Measurements from ENCODE around the gene CFAP73. TPM values are rescaled to one million over a fixed set of nuclear protein-coding genes. Genes with fewer than 3 reads are reported as not detected.

The CFAP73 gene
- total RNA-seq, 5 donors from 2014 or later (not counting 1 experiment from before 2014, with no cell fraction given) = 0.25 to 0.69 TPM; not detected in 3

DNA sequence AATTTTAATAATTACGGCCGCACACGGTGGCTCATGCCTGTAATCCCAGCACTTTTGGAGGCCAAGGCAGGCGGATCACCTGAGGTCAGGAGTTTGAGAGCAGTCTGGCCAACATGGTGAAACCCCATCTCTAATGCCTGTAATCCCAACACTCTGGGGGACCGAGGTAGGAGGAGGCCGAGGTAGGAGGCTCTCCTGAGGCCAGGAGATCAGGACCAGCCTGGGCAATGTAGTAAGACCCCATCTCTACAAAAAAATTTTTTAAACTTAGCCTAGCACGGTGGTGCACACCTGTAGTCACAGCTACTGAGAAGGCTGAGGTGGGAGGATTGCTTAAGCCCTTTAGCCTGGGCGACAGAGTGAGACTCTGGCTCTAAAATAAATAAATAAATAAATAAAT is 5.6 kb upstream of the CFAP73 start:
- no peaks in the 10 kb centered on the region for H3K27me3 Mint-ChIP-seq
- no peak overlapping the region for H3K4me3 Mint-ChIP-seq
- Histone ChIP-seq H3K27ac (ENCODE audit: low read length) (no peak overlapping the region), H3K9me3 (no peaks in the 10 kb centered on the region), H3K4me3 (ENCODE audit: control insufficient read depth in 1 of 2, extremely low read depth in 1 of 2, low read length in 1 of 2) (no peak overlapping the region), H3K4me1 (ENCODE audit: control insufficient read depth in 1 of 2, extremely low read depth in 1 of 2, insufficient read depth in 2 of 2, low read length in 2 of 2) (no peaks in the 10 kb centered on the region), H3K27me3 (replicated peaks in 1 of 2; ENCODE audit: control insufficient read depth in 2 of 2, extremely low read depth in 1 of 2, insufficient read depth in 2 of 2, low read length in 1 of 2) (peaks cover 0 to 10% of the 10 kb centered on the region in 2 experiments), H3K36me3 (ENCODE audit: control insufficient read depth in 2 of 2, extremely low read depth in 1 of 2, insufficient read depth in 1 of 2, low read length in 1 of 2) (no peaks in the 10 kb centered on the region)
- no peaks in the 10 kb centered on the region for H3K36me3 Mint-ChIP-seq
- DNase-seq = no peak
- CTCF ChIA-PET = no interaction called here
- 92% methylated on average over 4 of the region's 8 CpGs for WGBS (ENCODE audit: insufficient coverage)
- no peak overlapping the region for H3K27ac Mint-ChIP-seq
- H3K4me1 Mint-ChIP-seq = no peaks in the 10 kb centered on the region
- ATAC-seq (replicated peaks in 1 of 4) = no peak
- POLR2A ChIA-PET = no interaction called here
- H3K9me3 Mint-ChIP-seq = peaks cover 0 to 5% (median 4%) of the 10 kb centered on the region in 3 donors

DNA sequence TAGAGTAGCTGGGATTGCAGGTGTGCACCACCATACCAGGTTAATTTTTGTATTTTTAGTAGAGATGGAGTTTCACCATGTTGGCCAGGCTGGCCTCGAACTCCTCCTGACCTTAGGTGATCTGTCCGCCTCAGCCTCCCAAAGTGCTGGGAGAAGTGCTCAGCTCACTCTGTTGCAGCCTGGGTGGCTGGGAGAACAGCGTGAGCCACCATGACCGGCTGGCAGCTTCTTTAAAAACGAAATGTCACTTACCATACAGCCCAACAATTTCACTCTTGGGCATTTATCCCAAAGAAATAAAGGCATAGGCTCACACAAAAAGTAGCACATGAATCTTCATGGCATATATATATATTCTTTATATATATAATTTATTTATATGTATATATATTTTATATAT is 4.7 kb upstream of the CFAP73 start:
- Histone ChIP-seq H3K36me3 (ENCODE audit: control insufficient read depth in 2 of 2, extremely low read depth in 1 of 2, insufficient read depth in 1 of 2, low read length in 1 of 2) (no peaks in the 10 kb centered on the region), H3K27me3 (replicated peaks in 1 of 2; ENCODE audit: control insufficient read depth in 2 of 2, extremely low read depth in 1 of 2, insufficient read depth in 2 of 2, low read length in 1 of 2) (peaks cover 0 to 10% of the 10 kb centered on the region in 2 experiments), H3K9me3 (no peaks in the 10 kb centered on the region), H3K4me3 (ENCODE audit: control insufficient read depth in 1 of 2, extremely low read depth in 1 of 2, low read length in 1 of 2) (no peak overlapping the region), H3K4me1 (ENCODE audit: control insufficient read depth in 1 of 2, extremely low read depth in 1 of 2, insufficient read depth in 2 of 2, low read length in 2 of 2) (no peaks in the 10 kb centered on the region), H3K27ac (ENCODE audit: low read length) (no peak overlapping the region)
- CTCF ChIA-PET = interaction anchor here in 1 of 2 donors (0.6 kb wide), 1 partner anchor 9 kb away, joined by 3 read pairs; the partner anchor contains the start of gene RASAL1
- ATAC-seq (replicated peaks in 1 of 4) = no peak
- no peaks in the 10 kb centered on the region for H3K27me3 Mint-ChIP-seq
- POLR2A ChIA-PET = interaction anchor here in 1 of 2 donors (0.6 kb wide), 1 partner anchor 16 kb away, joined by 6 read pairs; no protein-coding TSS in a partner anchor
- H3K4me1 Mint-ChIP-seq = no peaks in the 10 kb centered on the region
- no peak for DNase-seq
- no peaks in the 10 kb centered on the region for H3K36me3 Mint-ChIP-seq
- WGBS (ENCODE audit: insufficient coverage) = 79% methylated on average over 4 of the region's 5 CpGs
- H3K9me3 Mint-ChIP-seq = peaks cover 0 to 5% (median 4%) of the 10 kb centered on the region in 3 donors
- no peak overlapping the region for H3K4me3 Mint-ChIP-seq
- no peak overlapping the region for H3K27ac Mint-ChIP-seq

DNA sequence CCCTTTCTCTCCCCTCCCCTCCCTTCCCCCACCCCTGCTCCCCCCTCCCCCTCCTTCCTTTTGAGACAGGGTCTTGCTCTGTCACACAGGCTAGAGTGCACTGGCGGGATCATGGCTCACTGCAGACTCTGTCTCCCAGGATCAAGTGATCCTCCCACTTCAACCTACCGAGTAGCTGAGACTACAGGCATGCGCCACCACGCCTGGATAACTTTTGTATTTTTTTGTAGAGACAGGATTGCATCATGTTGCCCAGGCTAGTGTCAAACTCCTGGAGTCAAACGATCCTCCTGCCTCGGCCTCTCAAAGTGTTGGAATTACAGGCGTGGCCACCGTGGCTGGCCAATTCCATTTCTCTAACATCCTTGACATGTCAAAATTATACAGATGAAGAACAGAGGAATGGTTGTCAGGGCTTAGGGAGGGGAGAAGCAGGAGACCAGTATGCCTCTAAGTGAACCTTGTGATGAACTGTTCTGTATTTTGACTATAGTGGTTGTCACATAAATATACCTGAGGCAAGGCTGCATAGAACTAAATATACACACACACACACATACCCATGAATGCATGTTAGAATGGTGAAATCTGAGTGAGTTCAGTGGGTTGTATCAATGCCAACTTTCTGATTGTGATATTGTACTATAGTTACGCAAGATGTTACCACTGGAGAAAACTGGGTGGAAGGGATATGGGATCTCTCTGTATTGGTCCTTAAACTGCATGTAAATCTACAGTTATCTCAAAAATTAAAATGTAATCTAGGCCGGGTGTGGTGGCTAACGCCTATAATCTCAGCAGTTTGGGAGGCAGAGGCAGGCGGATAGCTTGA is 3.6 kb upstream of the CFAP73 start:
- Histone ChIP-seq H3K27ac (ENCODE audit: low read length) (no peak overlapping the region), H3K36me3 (ENCODE audit: control insufficient read depth in 2 of 2, extremely low read depth in 1 of 2, insufficient read depth in 1 of 2, low read length in 1 of 2) (no peaks in the 10 kb centered on the region), H3K9me3 (no peaks in the 10 kb centered on the region), H3K4me3 (ENCODE audit: control insufficient read depth in 1 of 2, extremely low read depth in 1 of 2, low read length in 1 of 2) (no peak overlapping the region), H3K4me1 (ENCODE audit: control insufficient read depth in 1 of 2, extremely low read depth in 1 of 2, insufficient read depth in 2 of 2, low read length in 2 of 2) (no peaks in the 10 kb centered on the region), H3K27me3 (replicated peaks in 1 of 2; ENCODE audit: control insufficient read depth in 2 of 2, extremely low read depth in 1 of 2, insufficient read depth in 2 of 2, low read length in 1 of 2) (peaks cover 0 to 19% of the 10 kb centered on the region in 2 experiments)
- H3K4me3 Mint-ChIP-seq = no peak overlapping the region
- ChIA-PET POLR2A (no interaction called here), CTCF (no interaction called here)
- no peaks in the 10 kb centered on the region for H3K36me3 Mint-ChIP-seq
- WGBS (ENCODE audit: insufficient coverage) = no CpG with 5 or more reads among the region's 12 CpGs
- no peak overlapping the region for H3K27ac Mint-ChIP-seq
- no peaks in the 10 kb centered on the region for H3K4me1 Mint-ChIP-seq
- H3K9me3 Mint-ChIP-seq = peaks cover 0 to 5% (median 4%) of the 10 kb centered on the region in 3 donors
- ATAC-seq (replicated peaks in 1 of 4) (no peak), DNase-seq (no peak)
- peaks cover 0 to 4% of the 10 kb centered on the region in 2 donors for H3K27me3 Mint-ChIP-seq

DNA sequence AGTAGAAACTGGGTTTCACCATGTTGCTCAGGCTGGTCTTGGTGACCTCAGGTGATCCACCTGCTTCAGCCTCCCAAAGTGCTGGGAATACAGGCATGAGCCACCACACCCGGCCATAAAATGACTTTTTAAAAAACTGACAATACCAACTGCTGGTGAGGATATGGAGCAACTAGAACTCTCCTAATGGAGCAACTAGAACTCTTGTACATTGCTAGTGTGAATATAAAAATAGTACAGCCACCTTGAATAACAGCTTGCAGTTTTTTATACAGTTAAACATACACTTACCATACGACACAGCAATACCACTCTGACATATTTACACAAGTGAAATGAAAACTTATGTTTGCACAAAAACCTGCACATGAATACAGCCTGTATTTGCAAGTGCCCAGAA is 2.5 kb upstream of the CFAP73 start:
- Mint-ChIP-seq H3K27ac (no peak overlapping the region), H3K4me3 (no peak overlapping the region), H3K4me1 (peaks cover under 1 to 3% (median under 1%) of the 10 kb centered on the region in 3 donors), H3K9me3 (peaks cover 0 to 5% (median 4%) of the 10 kb centered on the region in 3 donors), H3K27me3 (peaks cover 0 to 5% of the 10 kb centered on the region in 2 donors), H3K36me3 (no peaks in the 10 kb centered on the region)
- POLR2A ChIA-PET = interaction anchor here in 1 of 2 donors (0.7 kb wide), 1 partner anchor 79 kb away, joined by 3 read pairs; no protein-coding TSS in a partner anchor
- Histone ChIP-seq H3K36me3 (ENCODE audit: control insufficient read depth in 2 of 2, extremely low read depth in 1 of 2, insufficient read depth in 1 of 2, low read length in 1 of 2) (no peaks in the 10 kb centered on the region), H3K27me3 (replicated peaks in 1 of 2; ENCODE audit: control insufficient read depth in 2 of 2, extremely low read depth in 1 of 2, insufficient read depth in 2 of 2, low read length in 1 of 2) (peaks cover 0 to 24% of the 10 kb centered on the region in 2 experiments), H3K27ac (ENCODE audit: low read length) (no peak overlapping the region), H3K4me1 (ENCODE audit: control insufficient read depth in 1 of 2, extremely low read depth in 1 of 2, insufficient read depth in 2 of 2, low read length in 2 of 2) (peaks cover 0 to under 1% of the 10 kb centered on the region in 2 experiments), H3K4me3 (ENCODE audit: control insufficient read depth in 1 of 2, extremely low read depth in 1 of 2, low read length in 1 of 2) (no peak overlapping the region), H3K9me3 (no peaks in the 10 kb centered on the region)
- CTCF ChIA-PET = interaction anchor here in 1 of 2 donors (0.7 kb wide), 1 partner anchor 14 kb away, joined by 3 read pairs; no protein-coding TSS in a partner anchor
- ATAC-seq (replicated peaks in 1 of 4) (no peak), DNase-seq (no peak)
- WGBS (ENCODE audit: insufficient coverage) = 100% methylated on average over 1 of the region's 2 CpGs

DNA sequence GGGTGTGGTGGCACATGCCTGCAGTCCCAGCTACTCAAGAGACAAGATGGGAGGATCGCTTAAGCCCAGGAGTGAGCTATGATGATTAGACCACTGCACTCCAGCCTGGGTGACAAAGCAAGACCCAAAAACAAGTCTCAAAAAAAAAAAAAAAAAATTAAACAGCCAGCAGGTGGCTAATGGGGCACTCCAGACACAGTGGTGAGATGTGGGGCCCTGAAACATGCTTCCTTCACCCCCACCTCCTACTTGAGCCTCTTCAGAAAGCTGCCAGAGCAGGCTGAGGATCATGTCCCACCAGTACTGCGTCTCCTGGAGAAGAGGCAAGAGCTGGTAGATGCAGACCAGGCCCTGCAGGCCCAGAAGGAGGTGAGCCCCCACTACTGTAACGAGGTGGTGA is 2.1 kb downstream of the CFAP73 start:
- Mint-ChIP-seq H3K36me3 (no peaks in the 10 kb centered on the region), H3K4me3 (peak overlapping the region in 1 of 3 donors; percentile 84), H3K4me1 (peaks cover 17 to 24% (median 19%) of the 10 kb centered on the region in 3 donors), H3K9me3 (peaks cover 0 to 5% (median 4%) of the 10 kb centered on the region in 3 donors), H3K27me3 (peaks cover 0 to 13% of the 10 kb centered on the region in 2 donors), H3K27ac (no peak overlapping the region)
- no peak overlapping the region for H3K27ac ChIP-seq (ENCODE audit: low read length)
- H3K4me3 ChIP-seq (ENCODE audit: control insufficient read depth in 1 of 2, extremely low read depth in 1 of 2, low read length in 1 of 2) = no peak overlapping the region
- H3K4me1 ChIP-seq (ENCODE audit: control insufficient read depth in 1 of 2, extremely low read depth in 1 of 2, insufficient read depth in 2 of 2, low read length in 2 of 2) = peaks cover 0 to 30% of the 10 kb centered on the region in 2 experiments
- no peak for ATAC-seq (replicated peaks in 1 of 4)
- WGBS (ENCODE audit: insufficient coverage) = 100% methylated on average over 2 of the region's 3 CpGs
- H3K36me3 ChIP-seq (ENCODE audit: control insufficient read depth in 2 of 2, extremely low read depth in 1 of 2, insufficient read depth in 1 of 2, low read length in 1 of 2) = no peaks in the 10 kb centered on the region
- ChIA-PET POLR2A (interaction anchor here in 1 of 2 donors (0.7 kb wide), 3 partner anchors 20 to 163 kb away, joined by 3 to 12 read pairs (median 6); no protein-coding TSS in a partner anchor), CTCF (interaction anchor here in 1 of 2 donors (0.6 to 2.0 kb wide), 3 partner anchors 13 to 17 kb away, joined by 3 to 9 read pairs (median 5); partner anchors contain the start of gene RASAL1)
- no peaks in the 10 kb centered on the region for H3K9me3 ChIP-seq
- H3K27me3 ChIP-seq (replicated peaks in 1 of 2; ENCODE audit: control insufficient read depth in 2 of 2, extremely low read depth in 1 of 2, insufficient read depth in 2 of 2, low read length in 1 of 2) = peaks cover 0 to 42% of the 10 kb centered on the region in 2 experiments
- no peak for DNase-seq

DNA sequence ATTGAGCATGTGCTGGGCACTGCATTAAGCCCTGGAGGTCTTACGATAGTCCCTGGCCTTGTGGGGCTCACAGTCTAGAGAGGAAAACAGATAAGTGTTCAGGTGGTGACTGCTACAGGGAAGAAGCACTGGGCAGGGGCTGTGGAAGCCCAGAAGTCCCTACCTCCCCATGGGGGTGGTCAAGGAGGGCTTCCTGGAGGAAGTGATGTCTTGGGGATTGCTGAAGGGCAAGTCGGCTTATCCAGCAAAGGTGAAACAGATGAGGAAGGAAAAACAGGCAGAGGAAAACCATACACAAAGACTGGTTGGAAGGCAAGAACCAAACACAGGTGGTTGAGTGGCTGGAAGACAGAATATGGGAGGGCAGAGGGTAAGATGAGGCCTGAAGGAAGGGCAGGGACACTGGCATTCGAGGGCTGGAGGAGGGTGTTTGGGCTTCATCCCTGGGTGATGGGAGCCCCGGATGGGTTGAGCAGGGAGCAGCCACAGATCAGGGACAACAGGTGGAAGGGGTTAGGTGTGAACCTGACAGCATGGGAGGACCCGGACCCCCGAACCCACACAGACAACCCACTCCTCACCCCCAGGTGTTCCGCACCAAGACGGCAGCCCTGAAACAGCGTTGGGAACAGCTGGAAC is 2.8 kb downstream of the CFAP73 start:
- peaks cover 0 to 2% (median 2%) of the 10 kb centered on the region in 3 donors for H3K9me3 Mint-ChIP-seq
- 50% methylated on average over 2 of the region's 9 CpGs for WGBS (ENCODE audit: insufficient coverage)

More for the DNA sequence above, 2.8 kb downstream of the CFAP73 start:
- peak overlapping the region; percentile 49 to 77 for H3K4me3 ChIP-seq (ENCODE audit: control insufficient read depth in 1 of 2, extremely low read depth in 1 of 2, low read length in 1 of 2)
- peaks cover 0 to 42% of the 10 kb centered on the region in 2 experiments for H3K27me3 ChIP-seq (replicated peaks in 1 of 2; ENCODE audit: control insufficient read depth in 2 of 2, extremely low read depth in 1 of 2, insufficient read depth in 2 of 2, low read length in 1 of 2)
- no peaks in the 10 kb centered on the region for H3K36me3 Mint-ChIP-seq
- no peaks in the 10 kb centered on the region for H3K9me3 ChIP-seq
- H3K4me1 ChIP-seq (ENCODE audit: control insufficient read depth in 1 of 2, extremely low read depth in 1 of 2, insufficient read depth in 2 of 2, low read length in 2 of 2) = peaks cover 0 to 30% of the 10 kb centered on the region in 2 experiments
- H3K4me1 Mint-ChIP-seq = peaks cover 19 to 28% (median 19%) of the 10 kb centered on the region in 3 donors
- peaks cover 0 to 13% of the 10 kb centered on the region in 2 donors for H3K27me3 Mint-ChIP-seq
- H3K27ac Mint-ChIP-seq = peak overlapping the region in 1 of 2 donors; percentile 67
- H3K27ac ChIP-seq (ENCODE audit: low read length) = no peak overlapping the region
- peaks cover 0 to 2% of the 10 kb centered on the region in 2 donors for H3K36me3 ChIP-seq (ENCODE audit: control insufficient read depth in 2 of 2, extremely low read depth in 1 of 2, insufficient read depth in 1 of 2, low read length in 1 of 2)
- ATAC-seq (replicated peaks in 1 of 4) (no peak), DNase-seq (peak in 1 of 35 experiments; percentile 12)
- POLR2A ChIA-PET = interaction anchor here (0.7 to 0.9 kb wide), 4 partner anchors 20 to 164 kb away, joined by 3 to 12 read pairs (median 4); no protein-coding TSS in a partner anchor
- CTCF ChIA-PET = interaction anchor here (0.6 to 2.0 kb wide), 5 partner anchors 17 to 174 kb away, joined by 3 to 9 read pairs (median 5); partner anchors contain the start of genes OAS2 (in 1 of the 2) and RASAL1 (in 1 of the 2)
- peak overlapping the region; percentile 76 to 84 (median 80) for H3K4me3 Mint-ChIP-seq
